GM21381 (cell line): Measurements from ENCODE around the gene SELENOP.
"Not testable (repeated sequence)": the region's sequence is repeated elsewhere in the genome, so short reads cannot be mapped to it uniquely, and the experiment has no call there.

ENCODE experiments used
- ATAC-seq: cut with Tn5 transposase; IDR thresholded peaks from one replicate; pipeline ENCODE4 v1.9.1; 2021; ENCODE audit warnings: mild to moderate bottlenecking, moderate library complexity; ENCODE audit not compliant: unreplicated experiment

SELENOP gene

DNA sequence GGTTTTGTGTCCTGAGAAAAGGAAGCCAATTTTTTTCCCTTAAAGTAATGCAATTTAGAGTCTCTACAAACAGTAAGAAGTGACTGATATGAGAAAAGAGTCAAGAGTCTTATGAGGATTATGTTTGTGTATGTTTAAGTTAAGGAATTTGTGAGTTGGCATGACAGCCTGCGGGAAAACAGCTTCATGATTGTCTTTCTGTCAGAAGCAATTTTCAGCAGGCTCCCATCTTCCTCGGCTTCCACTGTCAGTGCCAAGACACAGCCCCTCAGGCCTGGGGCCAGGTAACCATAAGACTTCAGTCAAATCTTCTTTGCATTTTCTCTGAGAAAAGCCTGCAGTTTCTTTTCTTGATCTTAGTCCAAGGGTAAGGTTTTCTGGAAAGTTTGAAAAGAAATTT is 17.0 kb upstream of the SELENOP start:
- no peak for ATAC-seq

DNA sequence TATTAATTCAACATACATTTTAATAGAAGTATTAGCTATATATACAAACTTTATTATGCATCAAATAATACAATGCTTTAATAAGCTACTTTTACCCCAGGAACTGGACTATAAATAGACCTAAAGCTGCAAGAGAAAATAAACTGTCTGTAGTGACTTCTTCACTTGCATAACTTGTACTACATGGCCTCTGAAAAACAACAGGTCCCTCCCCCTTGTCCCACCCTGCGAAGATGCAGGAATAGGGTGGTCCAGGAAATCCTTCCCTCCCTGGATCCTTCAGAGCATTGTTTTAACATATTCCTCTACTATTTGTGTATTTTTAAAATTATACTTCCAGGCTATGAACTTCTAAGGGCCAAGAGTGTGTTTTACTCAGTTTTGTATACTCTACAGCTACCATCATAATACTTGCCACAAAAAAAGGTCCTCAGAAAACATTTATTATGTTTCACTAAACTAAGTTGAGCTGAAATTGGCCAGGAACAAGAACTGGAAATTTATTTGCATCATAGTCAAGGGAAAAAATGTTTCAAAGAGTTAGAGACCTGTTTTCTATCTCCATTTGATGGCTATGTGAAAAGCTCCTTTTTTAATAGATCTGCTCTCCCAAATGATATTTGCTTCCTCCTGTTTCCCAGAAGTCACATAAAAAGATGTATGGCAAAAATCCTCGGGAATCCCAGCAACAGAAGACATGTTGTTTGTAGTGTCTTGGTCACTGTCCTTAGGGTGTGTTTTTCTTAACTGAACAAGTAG is 15.2 kb upstream of the SELENOP start:
- no peak for ATAC-seq

DNA sequence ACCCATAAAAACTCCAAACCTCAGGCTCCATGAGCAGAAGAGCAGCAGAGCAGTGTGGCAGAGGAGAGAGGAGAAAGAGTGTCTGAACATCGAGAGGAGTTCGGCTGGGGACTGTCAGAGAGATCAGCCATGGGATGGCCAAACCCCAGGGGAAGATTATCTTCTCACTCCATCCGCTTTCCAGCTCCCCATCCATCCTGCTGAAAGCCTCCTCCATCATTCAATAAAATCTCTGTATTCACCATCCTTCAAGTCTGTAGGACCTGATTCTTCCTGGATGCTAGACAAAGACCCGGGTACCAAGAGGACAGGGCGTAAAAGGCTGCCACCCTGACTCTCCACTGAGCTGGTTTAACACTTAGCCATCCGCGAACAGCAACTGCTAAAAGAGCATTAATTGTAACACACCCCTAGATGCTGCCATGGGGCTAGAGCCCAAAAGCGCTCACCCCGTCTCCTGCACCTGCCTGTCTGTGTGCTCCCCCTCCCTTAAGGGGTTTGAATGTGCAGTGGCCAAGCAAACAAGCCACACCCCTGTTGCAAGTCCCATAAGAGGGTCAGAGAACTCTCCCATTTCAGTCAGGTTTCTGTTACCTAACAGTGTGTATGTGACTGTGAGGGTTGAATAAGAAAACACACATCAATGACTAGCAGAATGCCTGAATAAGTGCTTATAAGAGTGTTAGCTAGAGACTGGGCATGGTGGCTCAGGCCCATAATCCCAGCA is 13.9 kb upstream of the SELENOP start:
- no peak for ATAC-seq

DNA sequence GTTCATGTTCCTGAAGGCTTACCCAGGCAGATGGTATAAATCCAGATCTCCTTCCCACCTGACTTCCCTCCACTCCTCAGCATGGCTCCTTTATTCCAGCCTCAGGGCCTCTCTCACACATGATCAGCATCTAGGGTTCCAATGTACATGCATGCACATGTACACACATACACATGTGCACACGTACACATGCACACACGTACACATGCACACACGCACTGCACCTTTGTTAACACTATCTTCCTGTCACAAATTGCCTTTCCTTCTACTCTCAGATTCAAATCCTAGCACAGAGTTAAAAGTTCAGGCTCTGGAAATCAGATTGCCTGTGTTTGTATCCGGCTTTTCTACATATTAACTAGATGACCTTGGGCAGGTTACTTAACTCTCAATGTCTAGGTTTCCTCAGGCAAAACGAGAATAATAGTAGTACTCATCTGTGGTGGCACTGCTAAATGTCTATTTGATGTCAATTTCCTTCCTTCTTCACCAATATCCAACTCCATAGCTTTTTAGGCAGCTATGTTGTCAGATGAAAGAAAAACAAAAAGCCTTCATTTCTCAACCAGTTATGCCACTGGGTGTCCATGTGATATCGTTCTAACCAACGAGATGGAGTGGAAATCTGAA is 12.8 kb upstream of the SELENOP start:
- no peak for ATAC-seq

DNA sequence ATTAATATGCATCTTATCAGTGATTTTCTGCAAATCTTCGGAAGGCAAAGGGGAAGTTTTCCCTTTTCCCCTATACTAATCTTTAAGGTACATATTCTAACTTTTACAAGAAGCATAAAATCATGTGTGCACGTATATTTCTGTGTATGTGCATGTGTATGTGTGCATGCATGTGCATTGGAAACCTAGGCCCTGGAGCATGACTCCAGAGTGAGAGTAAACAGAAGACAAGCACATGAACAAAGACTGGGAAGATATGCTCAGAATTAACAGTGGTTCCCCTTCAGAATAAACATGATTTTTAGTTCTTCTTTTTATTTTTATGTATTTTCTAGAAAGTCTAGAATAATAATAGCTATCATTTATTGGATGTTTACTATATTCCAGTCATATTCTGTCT is 10.9 kb upstream of the SELENOP start:
- no peak for ATAC-seq

GRCh38 chr5:42819745-42820144 is 8.1 kb upstream of the SELENOP start:
- ATAC-seq, result no peak

- ATAC-seq, result not testable (repeated sequence)
These were observed 4.9 kb upstream of the SELENOP start for GRCh38 chr5:42816546-42816945.

DNA sequence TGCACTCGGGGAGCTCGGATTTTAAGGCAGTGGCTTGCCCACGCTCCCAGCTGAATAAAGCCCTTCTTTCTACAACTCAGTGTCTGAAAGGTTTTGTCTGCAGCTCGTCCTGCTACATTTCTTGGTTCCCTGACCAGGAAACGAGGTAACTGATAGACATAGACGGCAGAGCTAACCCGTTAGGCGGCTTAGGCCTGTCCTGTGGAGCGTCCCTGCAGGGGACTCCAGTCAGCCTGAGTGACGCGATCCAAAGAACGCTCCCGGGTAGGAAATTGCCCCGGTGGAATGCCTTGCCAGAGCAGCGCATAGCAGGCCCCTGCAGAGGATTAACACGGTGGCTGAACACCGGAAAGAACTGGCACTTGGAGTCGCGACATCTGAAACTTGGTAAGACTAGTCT is 1.8 kb upstream of the SELENOP start:
- no peak for ATAC-seq

DNA sequence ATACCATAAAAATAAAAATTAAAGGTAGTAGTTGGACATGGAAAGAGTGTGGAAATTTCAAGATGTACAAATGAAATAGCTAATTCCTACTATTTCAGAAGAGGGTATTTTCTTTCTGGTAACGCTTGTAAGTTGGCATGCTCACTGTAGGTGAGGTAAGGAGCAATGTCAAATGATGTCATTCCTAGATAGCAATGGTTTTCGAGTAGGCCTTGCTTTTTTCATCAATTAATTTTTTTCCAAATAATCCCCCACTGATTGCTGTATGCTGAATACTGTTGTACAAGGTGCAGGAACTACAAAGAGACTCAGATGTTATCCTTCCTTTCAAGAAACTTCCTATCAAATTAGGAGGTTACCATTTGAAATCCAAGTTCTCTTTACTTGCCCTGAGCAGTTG is 928 bp upstream of the SELENOP start:
- no peak for ATAC-seq

DNA sequence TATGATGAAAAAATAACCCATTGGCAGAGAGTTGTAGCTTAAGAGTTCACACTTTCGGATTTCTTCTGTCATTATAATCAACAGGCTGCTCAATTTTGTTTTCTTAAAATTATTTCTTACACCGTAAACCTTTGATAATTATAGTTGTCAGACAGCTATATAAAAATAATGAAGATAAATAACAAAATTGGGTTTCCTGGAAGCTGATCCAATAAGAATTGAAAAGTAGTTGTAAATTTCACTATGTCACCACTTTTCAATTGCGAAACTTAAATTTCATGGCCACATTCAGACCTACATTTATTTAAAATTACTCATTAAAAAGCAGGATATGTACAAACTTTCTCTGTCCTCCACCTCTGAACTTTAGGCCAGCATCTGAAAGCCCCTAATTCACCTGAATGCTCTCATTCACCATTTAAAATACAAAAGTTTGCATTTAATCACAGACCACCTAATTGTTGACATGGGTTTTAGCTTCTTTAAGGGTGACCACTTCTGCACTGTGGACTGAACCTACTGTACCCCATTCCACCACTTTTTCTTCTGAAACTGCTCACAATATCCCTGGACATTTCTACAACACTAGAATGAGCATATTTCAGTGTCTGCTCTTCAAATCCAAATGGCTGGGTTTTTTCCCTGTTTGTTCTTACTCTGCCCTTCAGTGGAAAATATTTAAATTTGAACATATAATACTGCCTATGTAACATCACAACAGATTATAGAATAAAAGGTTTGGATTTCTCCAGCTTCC is 680 bp downstream of the SELENOP start:
- ATAC-seq, result no peak

GRCh38 chr5:42808888-42809611 is 2.6 kb downstream of the SELENOP start:
- no peak for ATAC-seq

GRCh38 chr5:42807722-42808447 is 3.8 kb downstream of the SELENOP start:
- ATAC-seq, result no peak

GRCh38 chr5:42806701-42807262 is 4.9 kb downstream of the SELENOP start:
- ATAC-seq, result no peak

DNA sequence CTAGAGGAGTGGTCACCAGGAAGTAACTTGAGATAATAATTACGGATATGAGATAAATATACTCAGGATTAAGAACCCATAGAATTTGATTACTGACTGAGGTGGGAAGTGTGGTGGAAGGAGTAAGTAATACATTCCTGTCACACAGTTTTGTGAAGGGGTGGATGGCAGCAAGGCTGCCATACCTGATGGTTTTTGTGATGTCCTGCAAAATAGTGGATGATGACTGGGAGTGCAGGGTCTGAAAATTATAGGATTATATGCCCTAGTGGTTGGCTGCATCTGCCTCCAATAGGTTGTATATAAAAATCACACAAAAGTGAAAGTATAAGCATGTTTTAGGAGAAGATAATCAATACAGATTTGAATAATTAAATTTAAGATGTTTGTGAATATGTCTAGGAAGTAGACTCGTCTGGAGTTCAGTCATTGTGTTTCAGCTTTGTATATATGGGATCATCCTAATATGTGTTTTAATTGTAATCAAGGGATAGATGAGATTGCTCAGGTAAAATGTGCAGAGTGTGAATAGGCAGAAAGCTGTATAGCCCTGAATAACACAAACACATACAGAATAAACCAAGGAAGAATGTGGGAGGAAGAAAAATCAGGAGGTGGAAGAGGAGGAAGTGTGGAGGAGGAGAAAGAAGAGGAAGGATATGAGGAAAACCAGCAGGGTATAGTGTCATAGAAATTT is 5.5 kb downstream of the SELENOP start:
- no peak for ATAC-seq

DNA sequence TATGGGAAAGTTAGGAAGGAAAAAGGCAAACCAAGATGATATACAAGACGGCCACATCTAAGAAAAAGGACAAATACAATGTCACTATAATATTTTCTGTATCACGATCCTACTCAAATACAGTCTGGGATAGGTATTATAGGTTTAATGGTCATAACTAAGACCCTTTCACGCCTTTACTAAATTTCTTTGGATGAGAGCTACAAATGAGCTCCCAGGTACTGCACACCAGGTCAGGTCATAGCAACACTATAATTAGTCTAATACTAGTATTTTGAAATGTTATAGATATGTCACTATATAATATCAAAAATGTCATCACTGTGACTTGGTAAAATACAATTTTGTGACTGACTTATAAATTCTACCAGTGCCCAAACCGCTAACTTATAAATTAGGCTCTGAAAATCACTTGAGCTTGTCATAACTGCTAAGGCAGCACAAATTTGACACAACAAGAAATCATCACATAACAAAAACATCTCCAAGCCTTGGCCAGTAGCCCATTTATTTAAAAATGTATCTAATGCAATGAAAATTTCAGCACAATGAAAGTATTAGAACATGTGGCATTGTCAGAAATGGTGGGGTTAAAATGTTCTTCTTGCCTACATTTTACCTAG is 6.9 kb downstream of the SELENOP start:
- no peak for ATAC-seq

DNA sequence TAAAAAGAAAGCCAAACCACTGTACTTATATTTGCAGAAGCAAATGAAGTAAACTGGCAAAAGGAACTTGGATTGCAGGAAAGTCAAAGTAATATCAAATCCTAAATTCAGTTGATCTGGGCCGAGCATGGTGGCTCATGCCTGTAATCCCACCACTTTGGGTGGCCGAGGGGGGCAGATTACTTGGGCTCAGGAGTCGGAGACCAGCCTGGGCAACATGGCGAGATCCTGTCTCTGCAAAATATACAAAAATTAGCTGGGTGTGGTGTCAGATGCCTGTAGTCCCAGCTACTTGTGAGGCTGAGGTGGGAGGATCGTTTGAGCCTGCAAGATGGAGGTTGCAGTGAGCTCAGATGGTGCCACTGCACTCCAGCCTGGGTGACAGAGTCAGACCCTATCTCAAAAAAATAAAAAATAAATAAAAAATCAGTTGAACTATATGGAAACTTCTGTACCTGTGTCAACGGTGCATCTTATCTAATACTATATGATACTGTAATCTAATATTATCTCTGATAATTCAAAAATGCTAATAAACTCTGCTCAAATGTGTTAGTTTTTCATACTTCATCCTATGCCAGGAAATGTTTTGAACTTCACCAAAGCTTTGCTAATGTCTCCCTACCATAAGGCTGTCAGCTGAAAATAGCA is 10.1 kb downstream of the SELENOP start:
- ATAC-seq, result no peak

DNA sequence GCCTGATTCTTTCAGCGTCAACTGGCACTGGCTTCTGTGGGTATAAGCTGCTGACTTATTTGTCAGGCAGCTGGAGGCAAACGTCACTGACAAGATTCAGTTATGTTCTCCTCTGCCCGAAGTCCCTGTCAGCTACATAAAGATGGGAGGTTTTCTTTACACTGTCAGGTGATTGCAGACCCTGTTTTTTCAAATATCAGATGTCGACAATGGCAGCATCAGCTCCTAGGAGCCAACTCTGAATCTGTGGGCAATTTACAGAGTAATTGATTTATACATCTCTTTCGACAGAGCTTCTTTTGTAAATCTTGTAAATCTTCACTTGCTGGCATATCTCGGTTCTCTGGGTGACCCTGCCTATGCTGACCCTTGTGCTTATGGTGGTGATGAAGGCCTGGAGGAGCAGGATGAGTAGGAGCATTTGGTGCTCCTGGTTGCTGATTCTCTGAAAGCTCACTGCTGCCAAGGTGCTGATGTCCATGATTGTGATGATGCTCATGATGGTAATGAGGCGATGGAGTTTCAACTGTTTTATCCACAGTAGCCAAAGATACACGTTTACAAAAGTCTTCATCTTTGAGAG is 10.9 kb downstream of the SELENOP start:
- ATAC-seq, result no peak

- no peak for ATAC-seq
These were observed 12.0 kb downstream of the SELENOP start for GRCh38 chr5:42799668-42800114.
